Mucosa of descending colon (tissue), 3 donors: ENCODE measurements around the gene GJA3. TPM values are rescaled to one million over a fixed set of nuclear protein-coding genes. Genes with fewer than 3 reads are reported as not detected.

Source experiments
- ATAC-seq: fragments of 200-7000 bp; cut with Tn5 transposase; one replicate; pipeline ENCODE4 v1.9.1; 2020; ENCODE audit warnings: mild to moderate bottlenecking, moderate library complexity
- DNase-seq, 3 donors: peaks; one replicate each; pipeline ENCODE4 v3.0.0-alpha.2; 2020
- H3K36me3 ChIP-seq: fragments of 200-600 bp; one replicate; pipeline ENCODE4 v1.8.0; 2021; ENCODE audit warnings: low read depth, mild to moderate bottlenecking
- H3K4me1 ChIP-seq: fragments of 200-600 bp; one replicate; pipeline ENCODE4 v1.8.0; 2021; ENCODE audit warnings: low read depth, mild to moderate bottlenecking
- H3K4me3 ChIP-seq: fragments of 200-600 bp; one replicate; pipeline ENCODE4 v1.8.0; 2021; ENCODE audit warnings: mild to moderate bottlenecking
- H3K9me3 ChIP-seq: fragments of 200-600 bp; one replicate; pipeline ENCODE4 v1.8.0; 2021; ENCODE audit warnings: mild to moderate bottlenecking
- intact Hi-C, 2 donors: fragments of 100-400 bp; cut with DNase I in 1 of 2; cut with micrococcal nuclease in 1 of 2; formaldehyde crosslinking; loops; one replicate each; pipeline versions ENCODE4 v1.11.0 to v1.11.1; 2022; cut with DNase I, micrococcal nuclease
- total RNA-seq, 3 donors: library from RNA; stranded (reverse); fragmentation: NEBNext Ultra II Directional in 2 of 3; extraction: Animal tissue kit (Norgen Biotek cat#: 25700) in 2 of 3; gene quantifications; one replicate each; pipeline versions ENCODE4 v1.2.1 to v1.2.4, GENCODE V29; 2021 to 2023
- TF ChIP-seq, protein P1 (sequence below): fragments of 200-600 bp; IDR thresholded peaks from one replicate; pipeline ENCODE4 v1.8.0; 2022; ENCODE audit warnings: antibody characterized with exemption, mild to moderate bottlenecking
- donor health status: DM: no; HTN: no; CAD: no; lungs with moderate emphysema.
- donor health status: DM: no; HTN: no; CAD: no.
- donor health status: DM: no; HTN: yes; CAD: no.

Gene GJA3
- total RNA-seq, 3 donors from 2014 or later, result not detected

DNA sequence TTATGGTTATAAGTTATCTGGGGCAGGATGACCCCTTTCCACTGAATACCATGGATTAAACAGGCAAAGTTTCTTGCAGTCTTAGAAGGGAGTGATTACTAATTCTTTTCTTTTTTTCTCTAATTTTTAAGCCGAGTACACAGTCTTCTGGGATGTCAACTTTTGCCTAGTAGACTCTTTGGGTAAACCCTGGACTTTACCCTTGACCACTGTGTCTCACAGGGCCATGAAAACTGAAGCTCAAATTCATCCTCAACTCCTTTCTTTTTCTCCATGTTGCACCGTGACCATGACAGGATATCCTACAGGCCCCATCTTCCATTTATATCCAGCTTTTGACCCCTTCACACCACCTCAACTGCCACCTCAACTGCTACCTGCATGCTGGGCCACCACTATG is 51.8 kb downstream of the GJA3 start:
- H3K36me3 ChIP-seq, result no peaks in the 10 kb centered on the region
- ATAC-seq, result no peak

DNA sequence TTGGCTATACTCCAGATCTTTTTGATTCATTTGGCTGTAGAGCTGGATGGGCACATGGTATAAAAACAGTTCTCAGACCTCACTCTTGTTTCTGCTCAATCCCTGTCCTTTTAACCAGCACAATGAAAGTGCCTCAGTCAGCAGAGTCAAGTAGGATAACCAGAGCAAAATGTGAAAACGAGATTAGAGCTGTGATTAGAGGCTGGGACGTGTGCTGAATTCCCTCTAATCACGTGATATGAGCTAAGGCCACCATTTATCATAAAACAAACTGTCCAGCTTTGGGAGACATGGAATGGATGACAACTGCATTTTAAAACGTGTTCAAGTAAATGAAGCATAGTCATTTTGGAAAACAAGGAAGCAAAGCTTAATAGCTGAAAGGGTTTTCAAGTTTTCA is 54.1 kb downstream of the GJA3 start:
- H3K36me3 ChIP-seq, result no peaks in the 10 kb centered on the region
- ATAC-seq (no peak), DNase-seq (no peak)
- intact Hi-C loops, result no loop called here
- TF ChIP-seq, protein P1, sequence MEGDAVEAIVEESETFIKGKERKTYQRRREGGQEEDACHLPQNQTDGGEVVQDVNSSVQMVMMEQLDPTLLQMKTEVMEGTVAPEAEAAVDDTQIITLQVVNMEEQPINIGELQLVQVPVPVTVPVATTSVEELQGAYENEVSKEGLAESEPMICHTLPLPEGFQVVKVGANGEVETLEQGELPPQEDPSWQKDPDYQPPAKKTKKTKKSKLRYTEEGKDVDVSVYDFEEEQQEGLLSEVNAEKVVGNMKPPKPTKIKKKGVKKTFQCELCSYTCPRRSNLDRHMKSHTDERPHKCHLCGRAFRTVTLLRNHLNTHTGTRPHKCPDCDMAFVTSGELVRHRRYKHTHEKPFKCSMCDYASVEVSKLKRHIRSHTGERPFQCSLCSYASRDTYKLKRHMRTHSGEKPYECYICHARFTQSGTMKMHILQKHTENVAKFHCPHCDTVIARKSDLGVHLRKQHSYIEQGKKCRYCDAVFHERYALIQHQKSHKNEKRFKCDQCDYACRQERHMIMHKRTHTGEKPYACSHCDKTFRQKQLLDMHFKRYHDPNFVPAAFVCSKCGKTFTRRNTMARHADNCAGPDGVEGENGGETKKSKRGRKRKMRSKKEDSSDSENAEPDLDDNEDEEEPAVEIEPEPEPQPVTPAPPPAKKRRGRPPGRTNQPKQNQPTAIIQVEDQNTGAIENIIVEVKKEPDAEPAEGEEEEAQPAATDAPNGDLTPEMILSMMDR, result no peak
- no peak overlapping the region for H3K4me3 ChIP-seq
- no peaks in the 10 kb centered on the region for H3K4me1 ChIP-seq
- no peaks in the 10 kb centered on the region for H3K9me3 ChIP-seq

More for the DNA sequence above, 51.8 kb downstream of the GJA3 start:
- intact Hi-C loops, result no loop called here
- no peaks in the 10 kb centered on the region for H3K4me1 ChIP-seq
- TF ChIP-seq, protein P1, result no peak
- H3K9me3 ChIP-seq, result no peaks in the 10 kb centered on the region
- no peak for DNase-seq
- no peak overlapping the region for H3K4me3 ChIP-seq

DNA sequence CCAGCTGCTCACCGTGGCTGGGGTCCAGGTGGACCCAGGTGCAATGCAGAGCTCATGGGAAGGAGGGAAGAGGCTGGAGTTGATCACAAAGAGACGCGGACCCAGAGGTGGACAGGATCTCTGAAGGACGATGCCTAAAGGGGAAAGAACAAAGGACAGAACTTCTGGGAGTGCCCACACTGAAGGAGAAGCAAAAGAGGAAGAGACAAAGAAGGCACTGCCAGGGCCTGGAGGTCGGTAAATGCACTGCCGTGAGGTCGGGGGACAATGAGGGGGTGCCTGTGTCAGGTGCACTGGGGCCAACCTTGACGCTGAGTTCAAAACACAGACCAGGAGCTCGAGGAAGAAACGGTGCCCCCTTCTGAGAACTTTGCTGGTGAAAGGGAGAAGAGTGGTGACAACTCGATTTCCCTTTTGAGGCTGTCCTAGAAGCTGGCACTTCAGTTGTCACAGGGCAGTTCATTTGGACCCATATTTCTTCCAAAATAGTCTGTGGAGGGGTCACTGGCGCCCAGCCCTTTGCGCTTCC is 55.6 kb downstream of the GJA3 start:
- no peaks in the 10 kb centered on the region for H3K36me3 ChIP-seq
- TF ChIP-seq, protein P1, result no peak
- H3K9me3 ChIP-seq, result no peaks in the 10 kb centered on the region
- ATAC-seq, result no peak
- no peak for DNase-seq
- H3K4me1 ChIP-seq, result no peaks in the 10 kb centered on the region
- no peak overlapping the region for H3K4me3 ChIP-seq
- intact Hi-C loops, result no loop called here

DNA sequence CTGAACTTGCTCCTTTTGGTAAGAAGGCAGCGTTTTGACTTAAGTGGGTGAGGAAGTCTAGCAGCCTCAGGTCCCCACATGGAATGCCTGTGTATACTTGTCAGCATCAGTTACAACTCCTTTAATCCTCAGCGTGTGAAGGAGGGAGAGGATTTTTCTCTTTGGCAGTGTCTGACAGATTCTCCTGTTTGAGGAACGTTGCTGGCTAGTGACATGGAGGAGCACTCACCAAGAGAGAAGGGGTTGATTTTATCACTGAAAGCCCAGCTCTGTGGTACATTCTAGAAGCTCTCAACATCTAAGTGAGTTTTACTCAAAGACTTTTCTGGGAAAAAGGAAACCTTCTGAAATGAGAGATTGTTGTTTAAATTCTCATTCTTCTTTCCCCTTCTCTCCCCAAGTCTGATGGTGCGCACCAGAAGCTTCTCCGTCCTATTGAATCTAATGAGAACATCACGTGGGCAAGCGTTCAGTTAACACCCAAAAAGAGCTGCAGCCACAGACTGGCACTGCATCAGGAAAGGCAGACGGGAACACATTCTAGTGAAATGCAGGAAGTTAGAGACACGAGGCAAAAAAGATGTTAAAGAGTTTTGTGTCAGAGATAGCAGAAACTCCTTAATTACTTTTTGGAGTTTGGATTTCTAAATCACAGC is 58.2 kb downstream of the GJA3 start:
- no peaks in the 10 kb centered on the region for H3K36me3 ChIP-seq
- H3K4me3 ChIP-seq, result no peak overlapping the region
- intact Hi-C loops, result no loop called here
- no peaks in the 10 kb centered on the region for H3K4me1 ChIP-seq
- H3K9me3 ChIP-seq, result no peaks in the 10 kb centered on the region
- no peak for DNase-seq
- TF ChIP-seq, protein P1, result no peak
- ATAC-seq, result no peak

DNA sequence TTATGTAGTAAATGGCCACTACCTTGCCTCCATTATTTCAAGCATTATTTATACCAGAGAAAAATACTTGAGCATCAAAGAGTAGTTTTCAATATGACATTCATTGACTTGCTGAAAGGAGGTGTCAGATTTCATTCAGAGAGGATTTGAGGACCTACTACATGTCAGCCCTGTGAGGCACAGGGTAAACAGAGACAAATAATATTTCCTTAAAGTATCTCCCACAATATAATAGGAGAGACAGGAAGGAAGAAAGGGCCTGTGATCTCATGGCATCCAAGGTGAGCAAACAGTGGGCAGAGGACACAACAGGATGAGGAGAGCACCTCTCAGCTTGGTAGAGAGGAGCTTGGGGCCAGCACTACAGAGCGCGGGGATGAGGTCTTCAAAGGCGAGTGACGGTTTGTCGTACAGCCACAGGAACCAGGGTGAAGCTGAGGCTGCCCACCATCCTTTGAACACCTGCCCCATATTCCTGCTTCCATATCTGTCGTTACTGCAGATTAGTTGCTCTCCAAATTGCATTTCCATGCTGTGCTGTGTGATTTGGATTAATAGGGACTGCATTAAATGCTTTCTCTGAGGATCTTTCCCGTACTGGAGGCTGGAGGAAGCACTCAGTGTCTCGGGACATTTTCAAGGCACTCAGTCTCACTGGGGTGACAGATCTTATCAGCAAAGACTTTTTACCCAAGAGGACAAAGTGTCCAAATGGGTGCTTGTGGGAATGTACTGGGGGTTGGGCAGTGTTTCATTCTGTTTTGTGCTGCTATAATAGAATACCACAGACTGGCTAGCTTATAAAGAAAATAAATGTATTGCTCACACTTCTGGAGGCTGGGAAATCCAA is 59.2 kb downstream of the GJA3 start:
- no peaks in the 10 kb centered on the region for H3K4me1 ChIP-seq
- H3K4me3 ChIP-seq, result no peak overlapping the region
- intact Hi-C loops, result no loop called here
- ATAC-seq, result no peak
- no peak for DNase-seq
- H3K9me3 ChIP-seq, result no peaks in the 10 kb centered on the region
- TF ChIP-seq, protein P1, result no peak
- no peaks in the 10 kb centered on the region for H3K36me3 ChIP-seq
